Measurements from ENCODE around the gene PLAGL2. TPM values are rescaled to one million over a fixed set of nuclear protein-coding genes. Genes with fewer than 3 reads are reported as not detected.

PLAGL2 gene
- total RNA-seq, 1 experiment from 2014 or later: 40.4 TPM

GRCh38 chr20:32215729-32216128, 8.2 kb upstream of the PLAGL2 start:
- no peak overlapping the region for H3K4me3 ChIP-seq (ENCODE audit: low read depth, low read length, poor library complexity, severe bottlenecking)
- POLR2A ChIA-PET (ENCODE audit: low non-redundant PET): no interaction called here
- H3K4me1 ChIP-seq (ENCODE audit: insufficient read depth, low read length, poor library complexity, severe bottlenecking): no peaks in the 10 kb centered on the region
- intact Hi-C loops (cut with micrococcal nuclease; ENCODE audit: unreplicated experiment): no loop called here
- no TSS peak for BruUV-seq (replicated peaks)
- peaks cover 55% of the 10 kb centered on the region for H3K36me3 ChIP-seq (ENCODE audit: insufficient read depth, low read length, poor library complexity, severe bottlenecking)
- no peaks in the 10 kb centered on the region for H3K27me3 ChIP-seq (replicated peaks; ENCODE audit: insufficient read depth, low read depth, low read length, poor library complexity)
- no peak for DNase-seq (ENCODE audit: low spot score)
- no peaks in the 10 kb centered on the region for H3K9me3 ChIP-seq (ENCODE audit: low read depth, low read length, poor library complexity, severe bottlenecking)
- TF ChIP-seq EZH2 (IDR thresholded peaks at IDR 0.05; ENCODE audit: borderline replicate concordance, low read depth, low read length, poor library complexity, severe bottlenecking): no peak
- no peak for TF ChIP-seq CTCF (conservative IDR thresholded peaks at IDR 0.05; ENCODE audit: low read depth, low read length)
- CTCF ChIA-PET: no interaction called here
- no peak overlapping the region for H3K27ac ChIP-seq (ENCODE audit: low read depth, low read length, poor library complexity, severe bottlenecking)

- no peak overlapping the region for H3K27ac ChIP-seq (ENCODE audit: low read depth, low read length, poor library complexity, severe bottlenecking)
- TF ChIP-seq CTCF (conservative IDR thresholded peaks at IDR 0.05; ENCODE audit: low read depth, low read length): no peak
- no peak for TF ChIP-seq EZH2 (IDR thresholded peaks at IDR 0.05; ENCODE audit: borderline replicate concordance, low read depth, low read length, poor library complexity, severe bottlenecking)
- no peaks in the 10 kb centered on the region for H3K9me3 ChIP-seq (ENCODE audit: low read depth, low read length, poor library complexity, severe bottlenecking)
- no peak overlapping the region for H3K4me3 ChIP-seq (ENCODE audit: low read depth, low read length, poor library complexity, severe bottlenecking)
- peaks cover 59% of the 10 kb centered on the region for H3K36me3 ChIP-seq (ENCODE audit: insufficient read depth, low read length, poor library complexity, severe bottlenecking)
- POLR2A ChIA-PET (ENCODE audit: low non-redundant PET): no interaction called here
- H3K27me3 ChIP-seq (replicated peaks; ENCODE audit: insufficient read depth, low read depth, low read length, poor library complexity): no peaks in the 10 kb centered on the region
- BruUV-seq (replicated peaks): no TSS peak
- CTCF ChIA-PET: no interaction called here
- no peaks in the 10 kb centered on the region for H3K4me1 ChIP-seq (ENCODE audit: insufficient read depth, low read length, poor library complexity, severe bottlenecking)
- DNase-seq (ENCODE audit: low spot score): no peak
- intact Hi-C loops (cut with micrococcal nuclease; ENCODE audit: unreplicated experiment): no loop called here
Measured at GRCh38 chr20:32215147-32215546, 7.6 kb upstream of the PLAGL2 start.

GRCh38 chr20:32213870-32214269, 6.3 kb upstream of the PLAGL2 start:
- H3K36me3 ChIP-seq (ENCODE audit: insufficient read depth, low read length, poor library complexity, severe bottlenecking): peaks cover 62% of the 10 kb centered on the region
- H3K27ac ChIP-seq (ENCODE audit: low read depth, low read length, poor library complexity, severe bottlenecking): no peak overlapping the region
- no peak overlapping the region for H3K4me3 ChIP-seq (ENCODE audit: low read depth, low read length, poor library complexity, severe bottlenecking)
- no peaks in the 10 kb centered on the region for H3K27me3 ChIP-seq (replicated peaks; ENCODE audit: insufficient read depth, low read depth, low read length, poor library complexity)
- no peaks in the 10 kb centered on the region for H3K9me3 ChIP-seq (ENCODE audit: low read depth, low read length, poor library complexity, severe bottlenecking)
- intact Hi-C loops (cut with micrococcal nuclease; ENCODE audit: unreplicated experiment): no loop called here
- ChIA-PET CTCF (no interaction called here), POLR2A (ENCODE audit: low non-redundant PET) (no interaction called here)
- H3K4me1 ChIP-seq (ENCODE audit: insufficient read depth, low read length, poor library complexity, severe bottlenecking): peaks cover 4% of the 10 kb centered on the region
- BruUV-seq (replicated peaks): no TSS peak
- TF ChIP-seq EZH2 (IDR thresholded peaks at IDR 0.05; ENCODE audit: borderline replicate concordance, low read depth, low read length, poor library complexity, severe bottlenecking): no peak
- TF ChIP-seq CTCF (conservative IDR thresholded peaks at IDR 0.05; ENCODE audit: low read depth, low read length): no peak
- no peak for DNase-seq (ENCODE audit: low spot score)

All from A673 (cell line).